GM19328 (cell line): ENCODE measurements around the gene OLIG1.

ENCODE experiments used
- ATAC-seq: cut with Tn5 transposase; IDR thresholded peaks from one replicate; pipeline ENCODE4 v1.9.1; 2021; ENCODE audit warnings: mild to moderate bottlenecking, moderate library complexity; ENCODE audit not compliant: unreplicated experiment

OLIG1 gene

DNA sequence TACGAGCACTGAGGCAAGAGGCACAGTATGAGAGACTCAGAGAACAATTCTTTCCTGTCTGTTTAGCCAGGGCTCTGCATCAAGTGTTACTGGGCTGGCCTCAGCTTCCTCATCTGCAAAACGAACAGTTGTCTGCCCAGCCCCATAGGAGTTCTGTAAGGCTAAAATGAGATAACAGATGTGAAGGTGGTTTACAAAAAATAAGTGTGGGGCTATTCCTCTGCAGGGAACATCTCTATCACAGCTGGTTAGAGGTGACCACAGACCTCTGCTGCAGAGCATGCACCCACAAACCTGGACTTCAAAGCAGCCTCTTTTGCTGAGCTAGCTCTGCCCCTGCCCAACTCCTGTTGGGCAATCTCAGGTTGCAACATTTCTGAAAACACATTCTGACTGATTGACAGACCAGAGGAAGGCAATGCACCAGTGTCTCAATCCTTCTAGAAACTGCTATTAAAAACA lies 10.5 kb upstream of the OLIG1 start:
- no peak for ATAC-seq

GRCh38 chr21:33061233-33061632 lies 8.7 kb upstream of the OLIG1 start:
- ATAC-seq: no peak

- ATAC-seq: no peak
Measured at GRCh38 chr21:33063375-33063883, 6.5 kb upstream of the OLIG1 start.

- no peak for ATAC-seq
Measured at GRCh38 chr21:33063907-33064622, 5.9 kb upstream of the OLIG1 start.

DNA sequence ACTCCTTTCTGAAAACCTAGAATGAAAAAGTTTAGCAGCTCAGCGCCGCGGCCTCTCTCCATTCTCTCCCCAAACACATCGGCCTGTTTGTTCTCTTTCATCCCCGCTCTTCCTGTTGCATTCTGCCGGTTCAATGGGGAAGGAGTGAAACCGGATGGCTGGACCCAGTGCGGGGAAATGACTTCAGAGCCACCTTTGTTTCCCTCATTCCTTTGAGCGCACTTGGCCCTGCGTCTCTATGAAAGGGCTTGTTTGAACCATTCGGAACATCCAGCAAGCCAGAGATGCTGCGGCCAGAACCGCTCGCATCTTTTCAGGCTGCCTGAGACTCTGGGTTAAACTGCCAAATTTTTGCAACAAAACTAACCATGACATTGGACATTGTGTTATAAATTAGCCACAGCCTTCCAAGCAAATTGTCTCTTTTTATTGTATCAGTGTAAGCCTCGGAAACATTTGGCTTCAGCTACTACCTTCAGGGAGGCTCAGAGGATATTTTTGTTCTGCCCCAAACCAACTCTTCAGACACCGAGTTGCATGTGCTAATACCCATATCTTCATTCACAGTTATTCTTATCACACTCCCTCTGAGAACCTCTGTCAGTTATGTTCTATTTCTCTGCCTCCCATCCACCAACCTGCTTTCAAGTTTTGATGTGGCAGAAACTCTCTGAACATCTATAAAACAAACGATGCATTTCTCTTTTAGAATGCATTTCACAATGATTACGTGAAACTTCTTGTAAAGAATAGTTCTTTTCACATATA lies 5.1 kb upstream of the OLIG1 start:
- no peak for ATAC-seq

DNA sequence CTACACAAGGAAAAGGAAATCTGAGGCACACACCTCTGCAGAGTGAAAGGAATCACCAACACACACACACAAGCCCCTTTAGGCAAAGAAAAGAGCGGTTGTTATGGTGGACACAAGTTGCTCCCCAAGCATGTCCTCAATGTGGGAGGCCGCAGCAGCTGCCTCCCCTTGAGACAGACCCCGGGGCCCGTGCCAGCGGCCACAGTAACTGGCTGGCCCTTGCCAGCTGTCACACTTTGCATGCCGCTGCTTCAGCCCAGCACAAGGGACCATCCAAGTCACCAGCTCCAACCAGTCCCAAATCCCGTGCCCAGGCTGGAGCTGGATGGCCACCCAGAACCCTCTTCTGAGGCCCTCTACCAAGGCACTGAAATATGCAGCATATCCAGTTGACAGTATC lies 2.9 kb upstream of the OLIG1 start:
- no peak for ATAC-seq

- ATAC-seq: no peak
Measured at GRCh38 chr21:33067457-33067856, 2.5 kb upstream of the OLIG1 start.

DNA sequence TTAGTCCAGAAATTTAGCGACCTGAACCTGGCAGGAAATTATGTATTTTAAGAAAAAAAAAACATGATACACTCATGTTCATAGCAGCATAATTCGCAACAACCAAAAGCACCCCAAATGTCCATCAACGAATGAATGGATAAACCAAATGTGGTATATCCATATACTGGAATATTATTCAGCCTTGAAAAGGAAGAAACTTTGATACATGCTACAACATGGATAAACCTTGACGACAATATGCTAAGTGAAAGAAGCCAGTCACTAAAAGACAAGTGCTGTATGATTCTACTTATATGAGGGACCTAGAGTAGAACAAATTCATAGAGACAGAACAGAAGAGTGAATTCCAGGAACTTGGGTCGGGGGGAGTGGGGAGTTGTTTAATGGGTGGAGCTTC lies 698 bp upstream of the OLIG1 start:
- no peak for ATAC-seq

DNA sequence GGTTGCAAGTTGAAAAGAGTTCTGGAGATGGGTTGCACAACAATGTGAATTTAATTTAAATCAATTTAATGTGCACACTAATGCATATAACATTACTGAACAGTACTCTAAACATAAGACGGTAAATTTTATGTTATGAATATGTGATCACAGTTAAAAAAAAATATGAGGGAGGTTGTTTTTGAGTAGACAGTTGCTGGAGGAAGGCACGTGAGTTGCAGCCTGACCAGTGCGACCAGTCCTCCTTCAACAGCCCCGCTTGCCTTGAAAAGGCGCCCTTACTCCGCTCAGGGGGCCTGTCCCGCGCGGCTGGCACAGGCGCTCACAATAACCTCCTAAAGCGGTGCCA lies 322 bp upstream of the OLIG1 start:
- no peak for ATAC-seq

DNA sequence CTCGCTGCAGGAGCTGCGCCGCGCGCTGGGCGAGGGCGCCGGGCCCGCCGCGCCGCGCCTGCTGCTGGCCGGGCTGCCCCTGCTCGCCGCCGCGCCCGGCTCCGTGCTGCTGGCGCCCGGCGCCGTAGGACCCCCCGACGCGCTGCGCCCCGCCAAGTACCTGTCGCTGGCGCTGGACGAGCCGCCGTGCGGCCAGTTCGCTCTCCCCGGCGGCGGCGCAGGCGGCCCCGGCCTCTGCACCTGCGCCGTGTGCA lies 730 bp downstream of the OLIG1 start:
- ATAC-seq: no peak

- no peak for ATAC-seq
Measured at GRCh38 chr21:33070998-33071769, 1.2 kb downstream of the OLIG1 start.

DNA sequence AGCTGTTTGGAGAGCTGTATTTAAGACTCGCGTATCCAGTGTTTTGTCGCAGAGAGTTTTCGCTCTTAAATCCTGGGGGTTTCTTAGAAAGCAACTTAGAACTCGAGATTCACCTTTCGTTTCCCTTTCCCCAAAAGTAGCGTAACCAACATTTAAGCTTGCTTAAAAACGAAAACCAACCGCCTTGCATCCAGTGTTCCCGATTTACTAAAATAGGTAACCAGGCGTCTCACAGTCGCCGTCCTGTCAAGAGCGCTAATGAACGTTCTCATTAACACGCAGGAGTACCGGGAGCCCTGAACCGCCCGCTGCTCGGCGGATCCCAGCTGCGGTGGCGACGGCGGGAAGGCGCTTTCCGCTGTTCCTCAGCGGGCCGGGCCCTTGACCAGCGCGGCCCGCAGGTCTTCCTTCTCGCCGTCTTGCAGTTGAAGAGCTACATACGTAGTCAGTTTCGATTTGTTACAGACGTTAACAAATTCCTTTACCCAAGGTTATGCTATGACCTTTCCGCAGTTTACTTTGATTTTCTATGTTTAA lies 1.9 kb downstream of the OLIG1 start:
- no peak for ATAC-seq

DNA sequence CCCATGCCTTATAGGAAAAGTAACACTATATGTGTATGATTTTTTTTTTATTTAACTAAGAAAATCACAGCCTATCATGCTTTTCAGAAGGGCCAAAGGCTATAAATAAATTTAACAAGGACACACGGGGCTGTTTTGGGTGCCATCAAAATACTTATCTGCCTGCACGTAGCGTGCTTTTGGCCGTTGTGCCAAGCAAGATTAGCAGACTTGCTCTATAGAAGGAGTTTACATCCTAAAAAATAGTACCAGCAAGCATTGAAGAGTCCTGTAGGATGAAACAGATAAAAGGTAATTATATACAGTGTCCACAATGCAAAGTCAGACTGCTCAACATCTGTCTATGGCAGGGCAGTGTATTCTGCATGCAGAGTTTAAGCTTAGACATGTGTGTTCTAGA lies 3.7 kb downstream of the OLIG1 start:
- ATAC-seq: no peak

GRCh38 chr21:33075128-33075527 lies 5.2 kb downstream of the OLIG1 start:
- no peak for ATAC-seq

DNA sequence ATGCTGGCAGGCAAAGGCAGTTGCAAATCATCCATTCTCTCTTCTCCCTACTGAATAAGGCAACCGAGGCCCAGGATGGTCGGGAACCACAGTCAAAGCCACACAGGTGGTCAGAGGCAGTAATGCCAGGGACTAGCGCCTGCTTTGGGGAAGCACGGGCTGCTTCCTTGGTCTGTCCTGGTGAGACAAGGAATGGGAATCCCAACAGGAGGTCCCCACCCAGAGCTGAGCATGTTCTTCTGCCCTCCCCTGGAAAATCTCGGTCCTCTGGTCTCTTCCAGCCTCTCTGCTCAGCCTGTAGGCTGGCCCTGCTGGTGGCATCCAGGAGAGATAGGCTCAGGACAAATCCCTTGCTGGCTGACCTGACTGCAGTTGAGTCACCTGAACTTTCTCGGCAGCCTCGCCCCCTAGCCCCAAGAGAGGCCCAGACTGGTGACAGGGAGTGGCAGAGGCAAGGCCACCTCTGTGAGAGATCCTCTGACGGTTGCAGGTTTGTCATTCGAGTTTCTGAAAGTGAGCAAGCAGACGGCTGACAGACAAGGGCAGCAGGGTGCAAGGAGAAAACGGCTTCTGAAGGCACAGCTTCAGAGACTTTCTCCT lies 5.8 kb downstream of the OLIG1 start:
- no peak for ATAC-seq

GRCh38 chr21:33076600-33077329 lies 6.8 kb downstream of the OLIG1 start:
- ATAC-seq: no peak

- peak; percentile 96 for ATAC-seq
Measured at GRCh38 chr21:33078907-33079582, 9.1 kb downstream of the OLIG1 start.

DNA sequence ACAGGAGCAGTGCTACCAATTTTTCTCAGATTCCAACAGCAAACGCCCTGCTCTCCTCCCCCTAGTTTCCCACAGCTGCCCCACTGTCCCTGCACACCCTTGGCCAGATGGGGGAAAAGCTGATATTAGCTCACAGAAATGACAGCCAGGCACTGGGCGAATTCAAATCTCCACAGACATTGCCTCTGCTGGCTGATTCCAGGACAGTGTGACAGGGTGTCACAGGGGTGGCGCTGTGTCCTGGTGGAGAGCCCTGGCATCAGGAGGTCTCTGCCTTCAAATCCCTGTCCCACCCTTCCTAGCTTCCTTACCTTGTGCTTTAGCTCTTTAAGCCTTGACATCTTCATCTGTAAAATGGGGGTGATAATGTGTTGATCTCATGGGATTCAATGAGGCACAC lies 10.4 kb downstream of the OLIG1 start:
- ATAC-seq: no peak

- ATAC-seq: no peak
Measured at GRCh38 chr21:33080776-33081175, 10.8 kb downstream of the OLIG1 start.

- no peak for ATAC-seq
Measured at GRCh38 chr21:33088384-33088783, 18.4 kb downstream of the OLIG1 start.
